ENCODE data around the gene SLC9A4. TPM values are rescaled to one million over a fixed set of nuclear protein-coding genes. Genes with fewer than 3 reads are reported as not detected.

The SLC9A4 gene
- total and polyA plus RNA-seq, 10 of the 15 experiments (the other 5 are each of a cell fraction or from before 2014, with no cell fraction given): 0.10 TPM; not detected in 9

DNA sequence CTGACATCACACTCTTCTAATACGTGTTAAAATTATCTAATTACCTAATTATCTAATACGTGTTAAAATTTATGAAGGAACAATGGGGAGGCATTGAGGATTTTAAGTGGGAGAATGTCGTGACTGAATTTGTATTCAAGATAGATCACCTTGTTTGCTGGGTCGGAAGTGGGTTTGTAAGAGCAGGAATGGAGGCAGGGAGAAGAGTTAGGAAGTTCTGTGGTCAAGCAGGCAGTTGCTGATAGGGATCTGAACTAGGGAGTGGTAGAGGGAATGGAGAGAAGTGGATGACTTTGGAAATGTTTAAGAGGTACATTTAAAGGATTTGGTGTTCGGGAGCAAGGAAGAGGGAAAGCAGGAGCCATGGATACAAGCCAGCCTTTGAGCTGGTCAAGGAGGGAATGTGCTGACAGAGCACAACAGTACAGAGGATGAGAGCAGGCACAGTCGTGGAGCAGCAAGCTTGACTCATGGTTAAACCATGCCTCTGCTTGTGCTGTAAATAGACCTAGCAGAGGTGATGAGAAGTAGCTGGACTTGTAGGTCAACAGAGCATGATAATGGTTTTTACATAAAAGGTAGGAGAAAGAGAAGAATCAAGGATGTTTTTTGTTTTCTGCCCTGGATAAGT, 33.8 kb upstream of the SLC9A4 start:
- POLR2A ChIA-PET: no interaction called here
- RAD21 ChIA-PET (ENCODE audit: unreplicated experiment): interaction anchor here (0.9 to 3.1 kb wide), 5 partner anchors 9 to 199 kb away, joined by 3 to 15 read pairs (median 5); no protein-coding TSS in a partner anchor
- H3K4me1 ChIP-seq (ENCODE audit: control insufficient read depth, insufficient read depth, low read length): peaks cover 24% of the 10 kb centered on the region

More for the DNA sequence above, 33.8 kb upstream of the SLC9A4 start:
- H3K9ac ChIP-seq (ENCODE audit: control insufficient read depth, insufficient read depth, low read length): no peak overlapping the region
- DNase-seq (ENCODE audit: low read depth, low spot score): no peak
- TF ChIP-seq MEF2A (IDR thresholded peaks at IDR 0.05; ENCODE audit: insufficient read depth, low read depth, low read length): no peak
- no peak for TF ChIP-seq CBFB (IDR thresholded peaks at IDR 0.05; ENCODE audit: low read depth)
- TF ChIP-seq BRCA1 (IDR thresholded peaks at IDR 0.05; ENCODE audit: low read depth, low read length): no peak
- no peak for TF ChIP-seq CREM (IDR thresholded peaks at IDR 0.05; ENCODE audit: low read depth)
- TF ChIP-seq BHLHE40 (IDR thresholded peaks at IDR 0.05; ENCODE audit: borderline replicate concordance in 1 of 2, low read depth in 2 of 2, low read length in 1 of 2): no peak
- TF ChIP-seq, protein P1, sequence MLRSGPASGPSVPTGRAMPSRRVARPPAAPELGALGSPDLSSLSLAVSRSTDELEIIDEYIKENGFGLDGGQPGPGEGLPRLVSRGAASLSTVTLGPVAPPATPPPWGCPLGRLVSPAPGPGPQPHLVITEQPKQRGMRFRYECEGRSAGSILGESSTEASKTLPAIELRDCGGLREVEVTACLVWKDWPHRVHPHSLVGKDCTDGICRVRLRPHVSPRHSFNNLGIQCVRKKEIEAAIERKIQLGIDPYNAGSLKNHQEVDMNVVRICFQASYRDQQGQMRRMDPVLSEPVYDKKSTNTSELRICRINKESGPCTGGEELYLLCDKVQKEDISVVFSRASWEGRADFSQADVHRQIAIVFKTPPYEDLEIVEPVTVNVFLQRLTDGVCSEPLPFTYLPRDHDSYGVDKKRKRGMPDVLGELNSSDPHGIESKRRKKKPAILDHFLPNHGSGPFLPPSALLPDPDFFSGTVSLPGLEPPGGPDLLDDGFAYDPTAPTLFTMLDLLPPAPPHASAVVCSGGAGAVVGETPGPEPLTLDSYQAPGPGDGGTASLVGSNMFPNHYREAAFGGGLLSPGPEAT (IDR thresholded peaks at IDR 0.05; ENCODE audit: low read depth): no peak
- no peak for TF ChIP-seq POLR2A (IDR thresholded peaks at IDR 0.05; ENCODE audit: low read depth, low read length)
- no peak for TF ChIP-seq ZSCAN29 (IDR thresholded peaks at IDR 0.05)
- TF ChIP-seq, protein P2, sequence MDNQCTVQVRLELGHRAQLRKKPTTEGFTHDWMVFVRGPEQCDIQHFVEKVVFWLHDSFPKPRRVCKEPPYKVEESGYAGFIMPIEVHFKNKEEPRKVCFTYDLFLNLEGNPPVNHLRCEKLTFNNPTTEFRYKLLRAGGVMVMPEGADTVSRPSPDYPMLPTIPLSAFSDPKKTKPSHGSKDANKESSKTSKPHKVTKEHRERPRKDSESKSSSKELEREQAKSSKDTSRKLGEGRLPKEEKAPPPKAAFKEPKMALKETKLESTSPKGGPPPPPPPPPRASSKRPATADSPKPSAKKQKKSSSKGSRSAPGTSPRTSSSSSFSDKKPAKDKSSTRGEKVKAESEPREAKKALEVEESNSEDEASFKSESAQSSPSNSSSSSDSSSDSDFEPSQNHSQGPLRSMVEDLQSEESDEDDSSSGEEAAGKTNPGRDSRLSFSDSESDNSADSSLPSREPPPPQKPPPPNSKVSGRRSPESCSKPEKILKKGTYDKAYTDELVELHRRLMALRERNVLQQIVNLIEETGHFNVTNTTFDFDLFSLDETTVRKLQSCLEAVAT (IDR thresholded peaks at IDR 0.05): no peak
- no peak for TF ChIP-seq PAX5 (IDR thresholded peaks at IDR 0.05; ENCODE audit: borderline replicate concordance, low read depth, low read length)
- no peak for TF ChIP-seq ZNF384 (IDR thresholded peaks at IDR 0.05; ENCODE audit: borderline replicate concordance, low read depth, low read length)
- TF ChIP-seq RAD21 (IDR thresholded peaks at IDR 0.05; ENCODE audit: insufficient read depth, low read depth, low read length): no peak
- TF ChIP-seq ATF7 (IDR thresholded peaks at IDR 0.05; ENCODE audit: low read depth): no peak
- no peak for TF ChIP-seq SREBF1 (IDR thresholded peaks at IDR 0.05; ENCODE audit: low read length)
- TF ChIP-seq SP1 (IDR thresholded peaks at IDR 0.05; ENCODE audit: low read depth, low read length): no peak
- no peak for TF ChIP-seq LARP7 (IDR thresholded peaks at IDR 0.05)
- TF ChIP-seq CHD2 (IDR thresholded peaks at IDR 0.05; ENCODE audit: borderline replicate concordance, low read depth, low read length): no peak
- no peaks in the 10 kb centered on the region for H3K27me3 ChIP-seq (replicated peaks in 1 of 2; ENCODE audit: control insufficient read depth in 2 of 2, insufficient read depth in 2 of 2, low read length in 1 of 2)
- in situ Hi-C loops (cut with MboI) (no loop called here), intact Hi-C loops (cut with micrococcal nuclease; ENCODE audit: unreplicated experiment) (loop anchor here (5.0 kb wide), 1 partner anchor 357 kb away; no protein-coding TSS in a partner anchor)
- ChIA-PET CTCF (interaction anchor here (1.1 to 5.8 kb wide), 5 partner anchors 9 to 419 kb away, joined by 3 to 34 read pairs (median 4); no protein-coding TSS in a partner anchor), SMC1A (ENCODE audit: uncharacterized antibody, unreplicated experiment) (interaction anchor here (1.1 to 1.3 kb wide), 2 partner anchors 15 to 83 kb away, joined by 3 to 4 read pairs; no protein-coding TSS in a partner anchor)
- no TSS peak for BruUV-seq (replicated peaks)
- ATAC-seq: no peak
- H4K20me1 ChIP-seq (ENCODE audit: control insufficient read depth, insufficient read depth): no peaks in the 10 kb centered on the region
- no peak overlapping the region for H3K27ac ChIP-seq (ENCODE audit: control insufficient read depth, insufficient read depth)
- FAIRE-seq: no peak
- no peaks in the 10 kb centered on the region for H3K79me2 ChIP-seq (ENCODE audit: control insufficient read depth, insufficient read depth, low read length)
- 16% methylated on average over 6 of the region's 6 CpGs for WGBS (ENCODE audit: insufficient coverage, insufficient replicate concordance, low lambda C conversion rate, missing lambda C conversion rate)
- H3K4me3 ChIP-seq: no peak overlapping the region
- no peaks in the 10 kb centered on the region for H3K36me3 ChIP-seq (ENCODE audit: control insufficient read depth in 2 of 2, insufficient read depth in 2 of 2, low read length in 1 of 2)
- H2AFZ ChIP-seq (ENCODE audit: control insufficient read depth, low read depth, low read length): no peak overlapping the region
- H3K4me2 ChIP-seq (ENCODE audit: control insufficient read depth, insufficient read depth): no peak overlapping the region
- H3K9me3 ChIP-seq (replicated peaks; ENCODE audit: control insufficient read depth, insufficient read depth, low read length): no peaks in the 10 kb centered on the region
